ENCODE data around the gene RDX.
"Not testable (repeated sequence)": the region's sequence is repeated elsewhere in the genome, so short reads cannot be mapped to it uniquely, and the experiment has no call there.

RDX gene

DNA sequence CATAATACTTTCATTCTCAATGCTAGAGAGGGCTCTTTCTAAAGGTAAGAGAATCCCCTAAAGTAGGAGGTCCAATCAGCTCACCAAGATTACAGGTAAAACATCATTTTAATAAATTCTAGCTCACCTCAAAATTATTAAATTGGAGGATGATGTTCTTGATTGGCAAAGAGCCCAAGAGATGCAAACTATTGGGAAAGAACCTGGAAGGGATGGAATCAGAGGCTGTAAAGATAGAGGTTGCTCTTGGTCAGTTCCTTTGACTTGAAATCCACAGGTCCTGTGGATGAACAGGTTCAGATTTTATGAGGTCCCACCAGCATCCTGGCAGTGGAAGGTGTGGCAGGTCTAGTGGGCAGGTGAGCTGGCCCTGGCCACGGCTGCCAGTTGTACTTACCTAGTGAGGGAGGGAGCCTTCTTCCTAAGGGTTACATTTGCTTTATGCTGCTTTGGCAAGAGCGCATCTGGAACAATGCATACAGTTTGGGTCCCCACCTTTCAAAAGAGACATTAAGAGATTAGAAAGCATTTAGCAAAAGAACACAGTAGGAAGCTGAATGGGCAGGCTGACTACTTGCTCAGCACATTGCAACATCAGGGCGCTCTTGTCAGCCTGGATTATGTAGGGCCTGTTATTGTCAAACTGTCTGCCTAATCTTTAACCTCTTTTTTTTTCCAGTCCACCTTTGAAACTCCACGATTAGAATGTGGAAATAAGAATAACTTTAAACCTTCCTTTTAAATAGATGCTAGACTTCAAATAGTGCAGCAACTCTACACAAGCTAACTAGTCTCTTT, 97.0 kb downstream of the RDX start:
- no peak for DNase-seq (ENCODE audit: low spot score)

GRCh38 chr11:110198031-110198729, 98.2 kb downstream of the RDX start:
- no peak for DNase-seq (ENCODE audit: low spot score)

- DNase-seq (ENCODE audit: low spot score) = no peak
Measured at GRCh38 chr11:110196884-110197420, 99.5 kb downstream of the RDX start.

- no peak for DNase-seq (ENCODE audit: low spot score)
Measured at GRCh38 chr11:110196241-110196754, 100.1 kb downstream of the RDX start.

DNA sequence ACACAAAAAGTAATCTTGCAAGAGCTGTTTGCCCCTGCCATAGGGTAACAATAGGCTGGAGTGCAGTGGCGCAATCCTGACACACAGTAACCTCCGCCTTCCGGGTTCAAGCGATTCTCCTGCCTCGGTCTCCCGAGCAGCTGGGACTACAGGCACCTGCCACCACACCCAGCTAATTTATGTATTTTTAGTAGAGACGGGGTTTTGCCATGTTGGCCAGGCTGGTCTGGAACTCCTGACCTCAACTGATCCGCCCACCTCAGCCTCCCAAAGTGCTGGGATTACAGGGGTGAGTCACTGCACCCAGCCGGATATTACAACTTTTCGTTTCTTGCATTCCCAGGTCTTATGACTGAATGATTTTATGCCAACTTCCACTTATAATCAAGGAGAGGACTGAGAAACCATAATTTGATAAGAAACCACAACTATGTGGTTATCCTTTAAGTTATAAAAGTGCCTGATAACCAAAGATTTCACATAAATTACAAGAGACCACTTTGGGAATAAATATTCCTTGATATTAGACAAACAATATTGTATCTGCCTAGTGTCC, 102.1 kb downstream of the RDX start:
- DNase-seq (ENCODE audit: low spot score) = not testable (repeated sequence)

GRCh38 chr11:110192604-110193282, 103.7 kb downstream of the RDX start:
- DNase-seq (ENCODE audit: low spot score) = not testable (repeated sequence)

DNA sequence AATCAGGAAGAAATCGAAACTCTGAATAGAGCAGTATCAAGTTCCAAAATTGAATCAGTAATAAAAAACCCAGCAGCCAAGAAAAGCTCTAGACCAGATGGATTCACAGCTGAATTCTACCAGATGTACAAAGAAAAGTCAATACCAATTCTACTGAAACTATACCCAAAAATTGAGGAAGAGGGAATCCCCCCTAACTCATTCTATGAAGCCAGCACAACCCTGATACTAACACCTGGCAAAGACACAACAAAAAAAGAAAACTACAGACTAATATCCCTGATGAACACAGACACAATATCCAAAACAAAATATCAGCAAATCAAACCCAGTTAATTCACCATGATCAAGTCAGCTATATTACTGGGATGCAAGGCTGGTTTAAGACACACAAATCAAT, 105.5 kb downstream of the RDX start:
- no peak for DNase-seq (ENCODE audit: low spot score)

GRCh38 chr11:110187731-110188130, 108.7 kb downstream of the RDX start:
- DNase-seq (ENCODE audit: low spot score) = no peak

DNA sequence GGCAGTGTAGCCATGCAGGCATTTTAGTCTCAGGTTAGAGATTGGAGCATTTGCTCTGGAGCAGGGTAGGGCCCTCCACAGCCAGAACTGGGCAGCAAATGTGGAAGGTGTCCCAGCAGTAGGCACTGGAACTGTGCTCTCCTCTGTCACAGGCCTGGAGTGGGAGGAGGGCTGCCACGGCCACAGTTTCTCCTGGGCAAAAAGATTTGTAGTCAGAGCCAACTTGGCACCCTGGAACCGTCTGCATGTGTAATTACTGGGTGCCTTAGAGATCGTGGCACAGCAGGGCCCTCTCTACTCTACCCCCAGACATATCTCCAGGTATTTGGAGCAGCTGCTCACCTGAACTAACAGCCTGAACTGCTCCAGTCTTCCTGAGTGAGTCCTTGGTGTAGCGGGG, 109.5 kb downstream of the RDX start:
- DNase-seq (ENCODE audit: low spot score) = no peak

GRCh38 chr11:110186456-110186855, 110.0 kb downstream of the RDX start:
- no peak for DNase-seq (ENCODE audit: low spot score)

DNA sequence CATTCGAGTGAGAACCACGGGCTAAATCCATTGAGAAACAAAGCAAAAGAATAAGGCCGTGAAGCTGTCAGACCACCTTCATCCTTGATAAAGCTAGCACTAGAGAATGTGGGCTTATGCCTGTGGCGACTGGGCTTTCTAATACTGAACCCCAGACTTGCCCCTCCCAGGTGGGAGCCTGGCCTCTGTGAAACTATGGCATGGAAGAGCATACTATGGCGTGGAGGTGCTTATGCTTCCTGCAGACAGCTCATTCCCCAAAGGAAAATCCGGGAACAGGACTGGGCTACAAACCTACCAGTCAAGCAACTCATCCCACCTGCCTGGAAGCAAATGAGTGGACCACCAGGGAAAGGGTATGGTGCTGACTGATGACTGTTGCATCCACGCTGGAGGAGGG, 110.8 kb downstream of the RDX start:
- DNase-seq (ENCODE audit: low spot score) = no peak

GRCh38 chr11:110185121-110185591, 111.3 kb downstream of the RDX start:
- no peak for DNase-seq (ENCODE audit: low spot score)

DNA sequence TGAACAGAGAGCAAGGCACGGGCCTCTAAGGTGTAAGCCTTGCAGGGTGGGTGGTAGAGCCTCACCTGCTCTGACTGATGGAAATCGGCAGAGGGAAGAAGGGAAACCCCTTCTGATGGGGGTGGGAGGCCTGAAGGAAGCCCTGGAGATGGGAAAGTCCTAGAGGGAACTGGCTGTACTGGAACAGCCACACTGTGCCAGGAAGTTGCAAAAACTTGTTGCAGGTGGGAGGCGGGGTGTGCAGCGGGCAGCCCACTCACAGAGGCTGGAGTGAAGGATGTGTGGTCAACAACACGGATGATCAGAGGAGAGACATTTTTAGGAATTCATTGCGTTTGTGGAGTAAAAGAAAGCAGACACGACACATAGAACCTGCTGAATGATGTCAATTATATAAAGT, 112.0 kb downstream of the RDX start:
- DNase-seq (ENCODE audit: low spot score) = no peak

DNA sequence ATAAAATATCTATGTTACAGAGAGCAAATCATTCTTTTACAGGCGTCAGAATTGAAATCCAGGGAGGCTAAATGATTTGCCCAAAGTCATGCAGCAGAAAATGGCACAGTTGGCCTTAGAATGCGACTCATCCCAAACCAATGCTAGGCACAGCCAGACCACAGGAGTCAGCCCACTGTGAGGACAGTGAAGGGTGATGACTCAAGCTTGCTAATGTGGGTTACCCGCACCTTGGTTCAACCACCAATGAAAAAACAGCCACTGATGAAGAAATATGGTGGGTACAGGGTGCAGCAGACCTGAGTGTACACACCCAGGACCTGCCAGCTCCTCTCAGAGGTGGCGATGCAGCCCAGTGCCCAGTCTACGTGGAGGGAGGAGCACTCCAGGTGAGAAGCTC, 113.5 kb downstream of the RDX start:
- DNase-seq (ENCODE audit: low spot score) = no peak

- DNase-seq (ENCODE audit: low spot score) = no peak
Measured at GRCh38 chr11:110179064-110179463, 117.3 kb downstream of the RDX start.

GRCh38 chr11:110177086-110177456, 119.3 kb downstream of the RDX start:
- no peak for DNase-seq (ENCODE audit: low spot score)

DNA sequence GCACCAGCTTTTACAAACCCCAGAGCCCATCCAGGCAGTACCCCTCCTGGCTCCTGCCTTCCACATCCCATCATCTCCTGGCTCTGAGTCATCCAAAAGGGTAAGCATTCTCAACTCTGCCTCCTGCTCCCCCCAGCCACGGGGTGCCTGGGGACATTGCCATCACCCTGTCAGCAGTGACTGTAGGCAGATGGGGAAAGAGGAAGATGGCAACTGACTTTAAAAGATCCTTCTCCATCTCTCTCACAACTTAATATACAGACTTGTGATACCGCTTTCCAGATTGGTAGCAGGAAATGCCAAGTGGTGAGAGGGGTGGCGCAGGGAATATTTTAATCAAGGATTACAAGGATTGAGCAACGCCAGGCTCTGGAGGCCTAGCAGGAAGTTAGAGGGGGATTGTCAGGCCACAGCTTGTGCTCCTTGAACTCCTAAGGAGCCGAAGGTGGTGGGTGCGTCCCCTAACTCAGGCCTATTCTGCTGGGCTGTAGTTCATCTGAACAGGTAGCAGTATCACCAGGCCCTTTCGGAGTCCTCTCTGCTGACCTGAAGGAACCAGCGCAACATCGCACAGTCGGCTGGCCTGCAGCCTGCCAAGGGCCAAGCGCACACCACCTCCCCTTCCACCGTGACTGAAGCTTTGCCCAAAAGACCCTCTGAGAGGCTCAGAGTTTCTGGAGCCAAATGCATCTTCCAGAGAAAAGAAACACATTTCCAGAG, 119.9 kb downstream of the RDX start:
- DNase-seq (ENCODE audit: low spot score) = no peak

DNA sequence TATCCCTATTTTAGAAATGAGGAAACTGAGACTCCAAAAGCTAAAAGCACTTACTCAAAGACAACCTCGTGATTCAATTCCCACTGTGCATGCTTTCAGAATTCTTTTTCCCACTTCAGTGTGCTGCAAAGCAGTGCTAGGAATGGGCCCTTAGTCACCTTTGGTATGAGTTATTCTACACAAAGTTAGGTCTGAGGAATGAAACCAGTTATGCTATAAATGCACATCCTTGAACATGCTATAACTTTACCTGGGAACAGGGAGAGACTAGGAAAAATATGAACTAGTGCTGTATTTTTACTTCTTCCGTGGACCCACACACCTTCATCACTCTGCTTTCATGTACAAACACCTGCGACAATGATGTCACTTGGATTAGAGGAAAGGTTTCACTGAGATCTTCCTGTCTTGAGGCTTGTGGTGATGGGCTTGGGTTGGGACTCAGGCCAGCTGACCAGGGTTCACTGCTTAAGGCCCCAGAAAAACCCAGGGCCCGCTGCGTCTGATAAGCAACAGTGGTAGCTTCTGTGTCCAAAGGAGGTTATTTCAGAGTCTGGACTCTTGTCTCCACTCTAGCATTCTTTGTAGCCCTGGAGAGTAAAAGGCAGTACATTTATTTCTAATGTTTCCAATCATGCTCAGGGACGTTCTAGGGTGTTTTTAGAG, 121.6 kb downstream of the RDX start:
- DNase-seq (ENCODE audit: low spot score) = no peak

DNA sequence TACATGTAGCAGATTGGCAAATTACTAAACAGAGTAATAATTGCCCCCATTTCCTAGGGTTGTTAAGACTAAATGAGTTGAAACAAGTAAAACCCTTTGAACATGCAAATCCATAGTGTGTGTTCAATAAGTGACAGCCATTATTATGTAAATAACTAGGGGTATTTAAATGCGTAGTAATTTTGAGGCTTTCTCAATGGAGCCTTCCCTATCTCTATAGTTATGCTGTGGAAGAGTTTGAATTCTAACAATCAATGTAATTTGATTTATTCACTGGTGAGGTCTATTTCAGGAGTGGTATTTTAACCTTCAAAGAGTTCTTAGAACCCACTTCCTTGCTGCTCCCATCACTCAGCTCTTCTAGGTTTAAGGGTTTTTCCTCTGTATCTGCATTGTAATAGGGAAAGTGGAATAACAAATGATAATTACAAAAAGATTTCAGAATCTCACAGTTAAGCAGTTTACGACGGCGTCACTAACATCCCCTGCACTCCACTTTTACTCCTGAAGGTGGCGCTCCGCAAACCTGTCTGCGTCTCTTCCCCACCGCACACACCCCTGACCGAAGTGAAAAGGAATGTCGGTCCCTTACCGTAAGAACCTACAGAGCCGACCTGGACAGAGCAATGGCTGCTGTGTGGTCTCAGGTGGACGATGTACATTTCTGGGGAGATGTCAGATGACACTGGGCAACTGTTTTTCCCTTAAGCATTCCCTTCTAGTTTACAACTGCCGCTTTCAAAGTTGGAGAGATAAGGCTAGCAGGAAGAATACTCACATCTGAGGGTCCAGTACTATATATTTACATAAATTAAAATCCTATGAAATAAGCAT, 122.4 kb downstream of the RDX start:
- DNase-seq (ENCODE audit: low spot score) = peak; percentile 62

DNA sequence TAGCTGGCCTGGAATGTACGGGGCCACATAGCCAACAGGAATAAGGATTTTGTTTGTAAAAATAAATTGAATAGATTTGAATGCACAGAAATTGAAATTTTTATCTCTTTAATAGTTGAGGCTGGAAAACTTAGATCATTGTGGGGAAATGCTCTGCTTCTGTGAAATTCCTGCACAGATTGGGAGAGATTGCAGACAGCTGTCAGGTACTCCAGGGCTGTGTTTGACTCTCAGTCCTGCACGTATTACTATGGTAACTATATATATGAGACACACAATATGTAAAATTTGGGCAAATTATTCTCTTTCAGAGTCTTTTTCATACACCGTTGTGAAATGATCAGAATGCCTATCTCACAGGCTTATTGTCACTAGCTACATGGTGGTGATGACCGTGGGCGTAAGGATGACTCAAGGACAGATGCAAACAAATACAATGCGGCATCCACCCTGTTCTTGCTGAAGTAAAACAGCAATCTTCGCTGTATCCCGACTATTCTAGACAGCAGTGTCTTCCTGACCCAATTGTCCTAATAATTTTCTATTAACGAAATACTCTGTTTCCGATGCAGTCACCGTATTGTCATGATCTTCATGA, 123.8 kb downstream of the RDX start:
- DNase-seq (ENCODE audit: low spot score) = no peak

Data from pons (tissue), 1 donor.